ENCODE data around the gene KIAA1755.

The KIAA1755 gene

DNA sequence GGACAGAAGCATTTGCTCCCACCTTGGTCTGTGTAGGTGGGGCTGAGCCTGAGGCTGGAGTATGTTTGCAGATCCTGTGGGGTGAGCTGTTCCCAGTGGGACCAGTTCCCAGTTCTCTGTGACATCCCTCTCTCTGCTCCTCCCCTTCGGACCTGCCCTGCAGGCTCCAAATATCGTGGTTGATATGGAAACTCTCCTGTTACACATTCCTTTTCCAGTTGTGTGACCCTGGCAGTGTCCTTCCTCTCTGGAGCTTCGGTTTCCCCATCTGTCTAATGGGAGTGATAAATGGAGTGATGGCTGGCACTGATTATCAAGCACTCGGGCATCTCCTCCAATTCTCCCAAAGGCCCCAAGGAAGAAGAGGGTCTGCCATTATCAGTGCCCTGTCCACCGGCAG is 79.8 kb downstream of the KIAA1755 start:
- DNase-seq (ENCODE audit: low spot score), result no peak

DNA sequence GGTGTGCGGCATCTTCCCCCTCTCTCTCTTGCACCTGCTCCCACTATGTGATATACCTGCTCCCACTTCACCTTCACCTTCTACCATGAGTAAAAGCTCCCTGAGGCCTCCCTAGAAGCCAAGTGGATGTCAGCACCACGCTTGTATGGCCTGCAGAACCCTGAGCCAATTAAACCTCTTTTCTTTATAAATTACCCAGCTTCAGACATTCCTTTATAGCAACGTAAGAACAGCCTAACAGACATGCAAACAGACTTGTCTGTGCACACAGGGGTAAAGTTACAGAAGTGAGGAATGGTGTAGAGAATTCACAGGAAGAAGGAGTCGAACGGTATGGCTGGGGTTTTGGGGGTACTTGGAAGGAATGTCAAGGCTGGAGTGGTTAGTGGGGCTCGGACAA is 80.7 kb downstream of the KIAA1755 start:
- no peak for DNase-seq (ENCODE audit: low spot score)

DNA sequence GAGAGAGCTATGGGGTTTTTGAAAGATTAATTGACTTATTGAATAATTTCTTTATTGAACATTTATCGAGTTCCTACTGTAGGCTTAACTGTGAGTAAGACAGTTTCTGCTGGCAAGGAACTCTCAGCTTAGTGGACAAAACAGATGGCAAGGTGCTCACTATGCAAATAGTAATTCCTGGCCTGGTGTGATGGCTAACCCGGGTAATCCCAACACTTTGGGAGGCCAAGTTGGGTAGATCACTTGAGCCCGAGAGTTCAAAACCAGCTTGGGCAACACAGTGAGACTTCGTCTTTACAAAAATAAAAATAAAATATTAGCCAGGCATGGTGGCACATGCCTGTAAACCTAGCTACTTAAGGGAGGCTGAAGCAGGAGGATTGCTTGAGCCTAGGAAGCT is 82.0 kb downstream of the KIAA1755 start:
- DNase-seq (ENCODE audit: low spot score), result no peak

DNA sequence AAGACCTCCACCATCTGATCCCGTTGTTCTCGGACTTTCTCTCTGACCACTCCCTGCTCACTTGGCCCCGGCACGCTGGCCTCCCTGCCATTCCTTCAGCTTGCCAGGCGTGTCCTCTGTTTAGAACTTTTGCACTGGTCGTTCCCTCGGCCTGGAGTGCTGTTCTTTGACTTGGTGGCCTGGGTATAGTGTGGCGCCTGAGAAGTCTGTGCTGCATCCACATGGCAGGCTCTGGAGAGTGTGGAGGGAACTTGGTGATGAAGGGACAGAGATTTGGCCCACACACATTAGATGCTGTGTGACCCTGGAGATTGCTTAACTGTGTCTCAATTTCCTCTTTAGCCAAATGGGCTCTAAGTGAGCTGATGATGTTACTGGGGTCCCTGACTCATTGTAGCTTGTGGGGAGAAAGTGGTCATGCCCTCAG is 82.5 kb downstream of the KIAA1755 start:
- no peak for DNase-seq (ENCODE audit: low spot score)

DNA sequence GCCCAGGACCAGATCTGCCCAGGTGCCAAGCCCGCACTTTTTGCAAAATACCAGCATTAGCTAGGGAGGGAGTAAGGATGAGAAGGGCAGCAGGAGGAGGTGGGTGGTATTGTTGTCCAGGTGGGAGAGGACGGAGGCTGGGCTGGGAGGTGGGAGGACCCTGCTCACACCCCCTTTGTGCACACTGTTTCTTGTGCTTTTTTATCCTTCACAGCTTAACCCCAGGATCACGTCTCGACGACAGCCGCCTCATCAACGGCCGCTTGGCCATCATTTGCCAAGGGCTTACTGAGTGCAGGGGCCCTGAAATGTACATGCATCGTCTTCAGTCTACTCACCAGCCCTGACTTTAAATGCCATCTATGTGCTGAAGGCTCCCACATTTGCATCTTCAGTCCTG is 83.3 kb downstream of the KIAA1755 start:
- DNase-seq (ENCODE audit: low spot score), result no peak

DNA sequence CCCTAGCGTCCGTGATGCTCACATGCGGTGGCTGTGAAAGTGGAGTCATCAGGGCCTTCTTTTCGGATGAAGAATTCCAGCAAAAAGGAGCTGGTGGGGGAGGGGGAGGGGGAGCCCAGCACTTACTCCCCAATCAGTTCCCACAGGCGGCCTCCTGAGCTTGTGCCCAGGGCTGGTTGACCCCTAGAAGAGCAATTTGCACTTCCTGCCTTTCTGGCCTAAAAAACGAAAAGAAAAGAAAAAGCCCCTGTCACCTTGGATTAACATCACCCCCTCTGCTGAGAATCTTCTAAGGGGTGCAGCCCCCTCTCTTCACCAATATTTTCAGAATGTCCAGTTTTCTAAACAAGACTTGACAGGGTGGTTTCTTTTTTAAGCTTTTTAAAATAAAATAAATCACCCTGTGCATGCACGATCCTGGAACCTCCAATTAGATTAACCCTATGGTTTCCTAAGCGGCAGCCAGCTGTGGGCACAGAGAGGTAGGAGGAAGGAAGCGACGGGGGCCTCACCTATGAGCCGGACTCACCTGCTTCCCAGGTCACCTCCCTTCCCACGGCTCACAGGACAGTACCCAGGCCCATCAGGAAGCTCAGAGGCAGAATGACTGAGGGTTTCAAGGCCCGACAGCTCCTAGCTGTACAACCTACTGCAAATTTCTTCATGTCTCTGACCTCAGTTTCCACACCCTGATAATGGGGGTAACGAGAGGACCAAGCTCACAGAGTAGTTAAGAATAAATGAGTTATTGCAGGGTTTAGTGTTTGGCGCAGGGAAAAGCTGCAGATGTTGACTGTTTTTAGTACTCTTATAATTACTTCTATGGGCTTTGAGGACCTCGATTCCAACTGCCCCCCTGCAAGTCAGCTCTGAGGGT is 85.0 kb downstream of the KIAA1755 start:
- DNase-seq (ENCODE audit: low spot score), result no peak

DNA sequence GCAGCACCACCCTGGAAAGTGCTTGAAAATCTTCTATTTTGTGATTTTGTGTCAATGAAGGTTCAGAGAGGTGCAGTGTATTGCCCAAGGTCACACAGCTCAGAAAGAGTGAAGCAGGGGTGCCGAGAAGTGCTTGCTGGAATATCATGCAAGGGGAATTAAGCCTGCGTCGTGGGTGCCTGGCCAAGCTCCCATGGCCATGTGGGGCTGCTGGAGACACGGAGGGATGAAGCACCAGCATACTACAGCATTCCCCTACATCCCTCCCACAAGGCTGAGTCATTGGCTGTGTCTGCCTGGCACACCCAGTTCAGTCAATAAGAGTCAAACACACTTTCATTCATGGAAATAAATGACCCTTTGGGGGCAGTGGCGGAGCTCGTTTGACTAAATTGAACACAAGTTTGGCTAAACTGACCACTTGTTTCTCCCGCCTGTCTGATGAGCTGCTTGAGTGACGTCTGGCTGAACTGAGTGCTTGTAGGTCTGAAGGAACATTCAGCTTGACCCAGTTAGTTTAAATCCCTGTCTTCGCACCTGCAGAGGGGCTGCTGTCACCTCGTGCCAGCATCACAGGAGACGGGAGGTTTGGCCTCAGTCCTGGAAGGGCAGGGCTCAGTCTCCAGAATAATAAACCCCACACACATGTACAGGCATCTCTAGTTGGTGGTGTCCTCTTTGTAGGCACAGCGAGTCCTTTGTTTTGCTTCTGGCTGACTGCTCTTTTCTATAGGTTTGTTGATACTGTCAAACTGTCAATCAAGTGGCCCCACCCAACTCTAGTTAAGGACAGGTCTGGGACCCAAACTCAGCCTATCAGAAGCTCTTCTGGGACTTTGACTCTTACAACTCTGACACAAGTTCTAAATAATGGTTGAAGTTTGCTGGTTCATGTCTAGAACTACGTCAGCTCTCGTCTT is 87.0 kb downstream of the KIAA1755 start:
- DNase-seq (ENCODE audit: low spot score), result no peak

DNA sequence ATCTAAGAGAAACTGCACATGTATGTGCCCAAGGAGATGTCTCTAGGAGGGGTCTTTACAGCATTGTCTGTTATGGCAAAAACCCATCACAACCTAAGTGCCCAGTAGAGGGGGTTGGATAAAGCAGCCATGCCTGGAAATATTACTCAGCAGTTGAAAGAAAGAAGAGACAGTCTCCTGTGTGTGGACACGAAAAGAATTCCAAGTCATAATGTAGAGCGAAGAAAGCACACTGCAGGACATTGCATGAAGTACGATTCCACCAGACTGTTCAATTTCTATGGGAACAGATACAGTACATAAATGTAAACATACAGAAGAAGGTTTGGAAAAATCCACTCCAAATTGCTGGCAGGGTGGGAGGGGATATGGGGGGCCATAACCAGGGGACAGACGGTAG is 88.1 kb downstream of the KIAA1755 start:
- no peak for DNase-seq (ENCODE audit: low spot score)

DNA sequence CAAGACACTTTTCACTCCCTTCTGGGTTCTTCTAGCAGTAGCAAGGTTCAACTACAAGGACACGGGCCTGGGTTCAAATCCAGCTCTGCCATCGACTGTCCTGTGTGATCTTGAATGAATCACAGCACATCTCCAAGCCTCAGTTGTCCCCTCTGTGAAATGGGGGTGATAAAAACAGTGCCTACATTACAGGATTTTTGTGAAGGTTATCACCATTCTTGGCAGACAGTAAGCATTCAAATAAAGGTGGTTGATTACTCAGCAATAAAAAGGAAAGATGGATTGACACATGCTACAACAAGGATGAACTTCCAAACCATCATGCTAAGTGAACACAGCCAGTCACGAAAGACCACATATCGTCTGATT is 88.9 kb downstream of the KIAA1755 start:
- no peak for DNase-seq (ENCODE audit: low spot score)

DNA sequence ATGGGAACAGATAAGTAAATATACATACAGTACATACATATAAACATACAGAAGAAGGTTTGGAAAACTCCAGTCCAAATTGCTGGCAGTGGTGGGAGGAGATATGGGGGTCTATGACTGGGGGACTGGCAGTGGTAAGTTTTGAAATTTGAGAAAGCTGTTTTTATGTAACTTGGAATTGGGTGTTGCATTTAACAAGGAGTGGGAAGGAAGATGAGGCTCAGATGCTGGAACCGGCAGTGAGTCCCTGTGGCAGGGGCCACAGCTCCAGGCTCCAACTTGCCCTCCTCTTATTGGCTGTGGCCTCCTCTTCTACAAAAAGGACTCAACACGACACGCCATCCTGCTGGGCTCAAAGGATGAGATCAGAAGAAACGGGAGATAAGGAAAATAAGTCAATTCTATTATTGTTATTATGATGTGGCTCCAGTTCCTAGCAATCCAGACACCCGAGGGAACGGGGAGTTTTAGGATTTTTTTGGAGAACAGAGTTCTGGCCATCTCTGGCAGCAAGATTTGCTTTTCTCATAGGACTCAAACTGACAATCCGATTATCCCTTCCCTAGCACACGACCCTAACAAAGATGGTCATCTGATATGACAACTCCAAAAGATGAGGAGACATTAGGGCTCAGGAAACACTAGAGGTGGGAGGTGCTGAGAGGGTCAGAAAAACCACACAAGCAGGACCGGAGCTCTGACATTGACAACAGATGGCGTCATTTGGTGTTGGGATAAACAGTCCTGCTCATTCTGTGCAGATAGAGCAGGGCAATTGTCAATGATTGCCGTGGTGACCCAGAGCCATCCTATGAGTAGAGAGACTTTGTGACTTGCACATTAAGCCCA is 89.5 kb downstream of the KIAA1755 start:
- no peak for DNase-seq (ENCODE audit: low spot score)

DNA sequence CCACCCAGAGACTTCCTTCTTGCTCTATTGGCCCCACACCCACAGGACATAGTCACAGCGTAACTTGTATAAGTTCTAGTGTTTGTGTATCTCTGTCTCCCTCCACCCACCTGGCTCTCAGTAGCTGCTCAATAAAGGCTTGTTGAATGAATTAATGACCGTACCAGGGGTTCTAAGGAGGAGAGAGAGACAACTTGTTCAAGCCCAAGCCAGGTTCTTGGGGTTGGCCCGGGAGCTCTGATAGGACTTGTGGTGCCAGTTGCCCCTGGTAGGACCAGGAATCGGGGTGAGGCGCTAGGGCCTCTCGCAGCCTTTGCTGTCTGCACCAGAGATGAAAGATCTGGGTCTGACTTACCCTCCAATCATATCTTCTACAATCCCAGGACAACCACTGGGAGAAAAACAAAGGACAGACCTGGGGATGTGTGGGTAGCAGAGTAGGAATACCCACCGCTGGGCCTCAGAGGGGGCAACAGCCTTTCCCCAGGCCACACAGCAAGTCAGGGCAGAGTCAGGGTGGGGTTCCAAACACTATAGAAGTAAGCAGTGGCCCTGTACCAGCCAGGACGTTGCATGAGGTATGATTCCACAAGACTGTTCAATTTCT is 90.2 kb downstream of the KIAA1755 start:
- no peak for DNase-seq (ENCODE audit: low spot score)

DNA sequence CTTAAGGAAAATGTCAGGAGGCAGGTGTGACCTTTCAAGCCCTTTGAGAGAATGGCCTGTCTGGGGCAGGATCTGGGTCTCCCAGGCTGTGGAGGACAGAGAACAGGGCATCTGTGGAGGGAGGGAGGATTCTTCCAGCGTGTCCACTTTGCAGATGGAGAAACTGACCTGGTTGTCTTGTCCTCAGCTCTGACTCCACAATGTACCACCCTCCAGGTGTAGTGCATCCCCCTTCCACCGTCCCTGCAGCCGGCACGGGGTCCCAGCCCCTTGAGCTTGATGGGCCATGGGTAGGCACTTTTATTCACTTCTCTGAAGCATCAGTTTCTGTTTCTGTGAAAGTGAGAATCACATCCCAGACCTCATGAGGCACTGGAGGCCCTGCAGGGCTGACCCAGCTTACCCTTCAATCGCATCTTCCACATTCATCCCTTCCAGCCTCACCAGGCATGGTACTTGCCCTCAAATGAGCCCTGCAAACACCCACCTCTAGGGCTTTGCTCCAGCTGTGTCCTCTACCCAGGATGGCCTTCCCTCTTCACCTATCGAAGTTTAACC is 90.8 kb downstream of the KIAA1755 start:
- DNase-seq (ENCODE audit: low spot score), result no peak

DNA sequence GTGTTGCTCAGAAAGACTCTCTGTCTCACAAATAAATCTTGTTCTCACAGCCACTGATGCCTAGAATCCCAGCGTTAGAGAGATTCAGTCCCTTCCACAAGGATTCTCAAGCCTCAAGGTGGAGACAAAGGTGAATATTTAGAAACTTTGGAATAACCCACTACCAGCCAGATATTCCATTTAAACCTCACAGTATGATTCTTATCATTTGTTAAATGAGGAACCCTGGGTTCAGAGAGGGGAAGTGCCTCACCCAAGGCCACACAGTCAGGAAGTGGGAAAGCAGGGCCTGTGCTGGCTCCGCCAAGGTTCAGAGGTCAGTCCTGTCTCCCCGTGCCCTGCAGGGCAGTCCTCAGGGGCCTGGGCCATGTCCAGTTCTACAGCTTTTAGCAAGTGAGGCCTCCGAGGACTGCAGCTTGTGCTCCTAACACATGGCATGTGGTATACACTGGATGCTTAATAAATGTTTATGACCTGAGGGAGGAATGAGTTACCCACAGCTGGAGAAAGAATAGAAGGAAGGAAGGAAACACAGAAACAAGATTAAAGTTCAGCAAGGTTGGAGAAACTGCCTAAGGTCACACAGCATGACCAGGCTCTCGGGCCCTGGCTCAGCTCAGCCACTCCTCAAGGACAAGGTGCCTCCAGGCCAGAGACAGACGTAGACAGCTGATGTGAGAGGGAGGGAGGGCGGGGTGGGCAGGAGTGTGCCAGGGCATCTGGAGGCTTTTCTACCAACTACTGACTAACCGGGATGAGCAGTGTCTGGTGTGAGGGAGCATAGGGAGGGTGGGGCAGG is 91.5 kb downstream of the KIAA1755 start:
- no peak for DNase-seq (ENCODE audit: low spot score)

DNA sequence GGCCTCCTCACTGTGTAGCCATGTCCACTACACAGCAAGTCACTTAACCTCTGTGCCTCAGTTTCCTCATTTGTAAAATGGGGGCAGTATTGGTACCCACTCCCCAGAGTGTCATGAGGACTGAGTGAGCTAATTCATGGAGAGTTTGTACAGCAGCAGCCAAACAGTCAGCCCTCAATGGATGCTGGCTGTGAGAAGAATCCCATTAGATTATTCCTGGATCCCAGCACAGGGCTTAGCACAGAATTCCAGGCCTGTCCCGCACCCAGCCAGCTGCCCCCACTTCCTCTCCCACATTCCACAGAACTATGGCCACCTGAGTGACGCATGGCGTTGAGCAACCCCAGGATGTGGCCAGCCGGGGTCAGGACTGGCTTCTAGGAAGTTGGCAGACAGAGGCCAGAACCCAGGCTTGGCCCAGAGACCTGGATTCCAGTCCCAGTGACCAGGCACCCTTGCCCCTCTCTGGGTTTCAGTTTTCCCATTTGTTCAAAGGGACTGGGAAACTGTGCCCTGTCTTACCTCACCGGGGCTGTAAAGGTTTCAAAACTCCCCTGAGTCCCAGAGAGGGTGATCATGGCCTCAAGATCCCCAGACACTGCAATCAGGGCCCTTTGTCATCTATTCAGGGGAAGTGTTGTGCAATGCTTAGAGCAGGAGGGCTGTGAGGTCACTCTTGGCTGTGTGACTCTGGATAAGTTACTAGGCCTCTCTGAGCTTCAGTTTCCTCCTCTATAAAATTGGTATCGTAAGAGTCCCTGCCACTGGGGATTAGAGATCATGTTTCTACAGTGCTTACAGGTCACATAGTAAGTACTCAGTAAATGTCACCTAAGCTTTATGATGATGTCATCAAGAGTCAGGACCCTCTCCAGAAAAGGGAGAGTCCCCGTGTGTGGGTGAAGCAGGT is 92.4 kb downstream of the KIAA1755 start:
- no peak for DNase-seq (ENCODE audit: low spot score)

DNA sequence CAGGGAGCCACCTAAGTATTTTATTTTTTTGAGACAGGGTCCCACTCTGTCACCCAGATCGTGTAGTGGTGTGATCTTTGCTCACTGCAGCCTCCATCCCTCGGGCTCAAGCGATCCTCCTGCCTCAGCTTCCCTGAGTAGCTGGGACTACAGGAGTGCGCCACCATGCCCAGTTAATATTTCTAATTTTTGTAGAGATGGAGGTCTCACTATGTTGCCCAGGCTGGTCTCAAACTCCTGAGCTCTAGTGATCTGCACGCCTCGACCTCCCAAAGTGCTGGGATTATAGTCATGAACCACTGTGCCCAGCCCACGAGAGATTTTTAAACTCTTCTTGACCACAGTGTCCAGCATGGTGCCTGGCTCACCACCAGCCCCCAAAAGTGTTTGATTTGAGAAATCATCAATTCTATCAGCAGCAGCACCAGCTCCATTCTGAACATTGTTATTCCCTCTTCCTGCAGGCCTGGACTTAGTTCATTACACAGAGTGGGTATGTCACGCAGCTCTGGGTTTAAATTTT is 93.1 kb downstream of the KIAA1755 start:
- no peak for DNase-seq (ENCODE audit: low spot score)

DNA sequence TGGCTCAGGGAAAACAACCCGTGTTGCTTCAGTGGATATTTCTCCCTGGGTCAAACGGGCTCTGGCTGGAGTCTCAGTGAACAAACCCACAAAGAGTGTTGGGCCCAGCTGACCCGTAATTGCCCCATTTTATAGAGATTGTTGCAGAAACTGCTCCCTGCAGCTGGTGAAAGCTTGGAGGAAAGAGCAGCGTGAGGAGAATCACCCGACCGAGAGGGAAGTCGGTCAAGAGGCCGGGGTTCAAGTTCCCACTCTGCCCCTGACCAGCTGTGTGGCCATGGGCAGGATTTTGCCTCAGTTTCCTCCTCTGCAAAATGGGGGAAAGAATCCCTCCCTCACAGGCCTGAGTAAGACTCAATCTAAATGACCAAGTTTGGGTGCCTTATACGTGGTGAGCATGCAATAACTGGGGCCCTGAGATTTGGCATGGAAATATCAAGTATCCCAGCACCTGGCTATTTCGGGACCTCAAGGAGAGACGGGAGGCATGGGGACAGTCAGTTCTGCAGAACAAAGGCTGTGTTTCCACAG is 93.8 kb downstream of the KIAA1755 start:
- no peak for DNase-seq (ENCODE audit: low spot score)

DNA sequence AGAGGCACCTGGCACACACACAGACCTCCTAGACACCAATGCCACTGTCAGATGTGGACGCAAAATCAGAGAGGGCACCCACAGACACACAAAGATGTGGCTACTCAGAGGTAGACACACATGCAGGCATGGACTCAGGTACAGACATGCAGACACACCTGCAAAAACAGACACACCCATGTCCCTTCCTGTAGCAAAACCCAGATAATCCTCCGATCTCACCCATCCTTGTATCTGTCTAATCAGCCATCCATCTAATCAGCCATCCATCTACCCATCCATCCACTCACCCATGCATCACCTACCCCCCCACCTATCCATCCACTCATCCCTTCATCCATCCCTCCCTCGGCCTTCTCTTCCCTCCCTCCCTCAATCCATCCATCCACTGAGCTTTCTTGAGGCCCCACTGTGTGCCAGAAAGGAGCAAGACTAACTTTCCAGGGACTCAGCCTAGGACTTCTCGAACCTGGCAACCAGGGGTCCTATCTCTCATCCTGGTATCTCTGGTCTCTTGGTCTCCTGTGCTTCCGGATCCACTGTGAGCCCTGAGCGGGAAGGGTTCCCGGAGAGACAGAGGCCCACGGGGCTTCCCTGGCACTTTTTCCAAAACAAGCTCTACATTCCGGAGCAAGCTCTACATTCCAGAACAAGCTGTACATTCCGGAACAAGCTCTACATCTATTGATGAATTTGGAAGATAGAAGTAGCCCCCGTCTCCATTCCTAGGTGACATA is 94.4 kb downstream of the KIAA1755 start:
- DNase-seq (ENCODE audit: low spot score), result no peak

Measured in pons (tissue), 1 donor.